Measurements from ENCODE around the gene MAPT. TPM values are rescaled to one million over a fixed set of nuclear protein-coding genes. Genes with fewer than 3 reads are reported as not detected.

The MAPT gene
- total and polyA plus RNA-seq, 2 of the 13 experiments (the other 11 are each of a cell fraction or from before 2014, with no cell fraction given), result 2.1 to 2.8 TPM

- no peak for TF ChIP-seq TIGD3 (CRISPR knock-in tag; IDR thresholded peaks at IDR 0.05; ENCODE audit: borderline replicate concordance)
- TF ChIP-seq MTF1 (CRISPR knock-in tag; IDR thresholded peaks at IDR 0.05), result no peak
- TF ChIP-seq HCFC1 (IDR thresholded peaks at IDR 0.05; ENCODE audit: low read depth, low read length), result no peak
- TF ChIP-seq SP140L (CRISPR knock-in tag; IDR thresholded peaks at IDR 0.05; ENCODE audit: borderline replicate concordance), result no peak
- TF ChIP-seq EHMT2 (IDR thresholded peaks at IDR 0.05; ENCODE audit: borderline replicate concordance, low read depth, low read length), result no peak
- TF ChIP-seq ZNF232 (CRISPR knock-in tag; IDR thresholded peaks at IDR 0.05; ENCODE audit: borderline replicate concordance), result no peak
- no peak; the same call in 1 of the 2 replicates for TF ChIP-seq ZBTB26 (CRISPR knock-in tag; IDR thresholded peaks at IDR 0.05; ENCODE audit: borderline replicate concordance)
- TF ChIP-seq GLI4 (CRISPR knock-in tag; IDR thresholded peaks at IDR 0.05; ENCODE audit: borderline replicate concordance), result 0 out of 2 replicates have a peak, but pooled peaks have one; percentile 43
- TF ChIP-seq CEBPG (CRISPR knock-in tag; IDR thresholded peaks at IDR 0.05), result peak; percentile 48; the same call in 1 of the 2 replicates
- peak; percentile 71; the same call in 1 of the 2 replicates for TF ChIP-seq RARA (CRISPR knock-in tag; IDR thresholded peaks at IDR 0.05)
- TF ChIP-seq GABPB1 (CRISPR knock-in tag; IDR thresholded peaks at IDR 0.05), result no peak
- TF ChIP-seq ZNF460 (CRISPR knock-in tag; IDR thresholded peaks at IDR 0.05; ENCODE audit: borderline replicate concordance), result no peak
- no peak for TF ChIP-seq ZNF260 (CRISPR knock-in tag; IDR thresholded peaks at IDR 0.05; ENCODE audit: borderline replicate concordance, low read depth)
- no peak for TF ChIP-seq PTBP1 (IDR thresholded peaks at IDR 0.05; ENCODE audit: low read depth, low read length, poor library complexity, severe bottlenecking)
- TF ChIP-seq ZFP41 (CRISPR knock-in tag; IDR thresholded peaks at IDR 0.05; ENCODE audit: borderline replicate concordance), result no peak
- TF ChIP-seq DMAP1 (CRISPR knock-in tag; IDR thresholded peaks at IDR 0.05), result no peak
- TF ChIP-seq ZIK1 (CRISPR knock-in tag; IDR thresholded peaks at IDR 0.05; ENCODE audit: borderline replicate concordance, low read depth), result no peak
- TF ChIP-seq HNRNPL (IDR thresholded peaks at IDR 0.05; ENCODE audit: low read depth, low read length), result no peak
- no peak for TF ChIP-seq FOXA1 (IDR thresholded peaks at IDR 0.05)
- TF ChIP-seq FOXA1 (CRISPR knock-in tag; IDR thresholded peaks at IDR 0.05), result 0 out of 2 replicates have a peak, but pooled peaks have one; percentile 5
- peak; percentile 65; the same call in 1 of the 2 replicates for TF ChIP-seq HDAC2 (CRISPR knock-in tag; IDR thresholded peaks at IDR 0.05)
- no peak for TF ChIP-seq TBX3 (IDR thresholded peaks at IDR 0.05; ENCODE audit: borderline replicate concordance)
- no peak for TF ChIP-seq THYN1 (CRISPR knock-in tag; IDR thresholded peaks at IDR 0.05; ENCODE audit: borderline replicate concordance, low read depth)
- no peak for TF ChIP-seq RNF219 (CRISPR knock-in tag; IDR thresholded peaks at IDR 0.05)
- no peak for TF ChIP-seq ZNF710 (CRISPR knock-in tag; IDR thresholded peaks at IDR 0.05; ENCODE audit: borderline replicate concordance)
These were observed 40.9 kb downstream of the MAPT start (continued) for GRCh38 chr17:45935197-45935709.

Data from HepG2 (cell line).